ENCODE measurements around the gene PHLDA3.

The PHLDA3 gene

DNA sequence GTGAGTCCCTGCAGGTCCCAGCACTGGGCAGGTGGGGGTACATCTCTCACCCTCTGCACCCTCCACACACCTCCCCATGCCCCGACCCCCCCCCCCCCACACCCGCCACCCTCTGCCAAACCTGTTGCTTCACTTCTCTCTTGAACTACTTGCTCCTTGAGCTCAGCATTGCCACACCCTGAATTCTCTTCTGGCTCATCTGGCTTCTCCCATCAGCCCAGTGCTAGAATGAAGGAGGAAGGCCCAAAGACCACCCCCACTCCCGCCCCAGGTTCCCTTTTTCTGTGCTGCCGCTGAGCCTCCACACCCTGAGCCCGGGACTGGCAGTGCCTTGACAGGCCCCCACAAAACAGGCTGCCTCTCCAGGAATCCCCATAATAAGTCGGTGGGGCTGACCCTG is 41.0 kb downstream of the PHLDA3 start:
- peak; percentile 24 to 58 (median 53) for DNase-seq

DNA sequence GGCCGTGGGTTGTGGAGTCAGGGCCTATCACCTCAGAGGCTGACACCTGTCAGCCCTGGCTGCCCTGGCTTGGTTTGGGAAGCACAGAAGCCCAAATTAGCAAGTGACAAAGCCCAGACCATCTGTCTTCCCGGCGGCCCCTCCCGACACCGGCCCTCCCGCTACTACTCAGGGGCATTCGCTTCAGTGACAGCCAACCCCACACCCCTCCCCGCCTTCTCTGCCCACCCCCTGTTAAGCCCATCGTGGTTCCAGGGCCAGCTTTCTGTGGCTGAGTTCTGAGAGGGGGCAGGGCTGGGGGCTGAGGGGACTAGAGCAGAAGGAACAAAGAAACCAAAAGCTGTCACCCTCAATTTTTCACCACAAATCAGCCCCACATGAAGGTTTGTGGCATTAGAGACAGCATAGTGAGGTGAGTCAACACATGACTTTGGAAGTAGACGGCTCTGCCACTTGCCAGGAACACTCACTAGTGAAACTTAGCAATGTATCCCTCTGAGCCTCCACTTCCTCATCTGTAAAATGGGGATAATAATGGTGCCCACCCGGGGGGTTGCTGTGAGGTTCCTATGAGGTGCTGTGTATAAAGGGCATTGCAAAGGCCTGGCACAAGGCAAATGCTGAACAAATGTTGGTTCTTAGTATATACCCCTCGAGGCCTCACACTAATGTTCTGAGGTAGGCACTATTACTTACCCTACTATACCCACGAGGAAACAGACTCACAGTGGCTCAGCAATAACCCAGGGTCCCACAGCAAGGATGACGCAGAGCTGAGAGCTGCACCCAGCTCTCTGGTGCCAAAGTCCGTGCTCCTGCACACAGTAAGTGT is 42.3 kb downstream of the PHLDA3 start:
- no peak for DNase-seq

DNA sequence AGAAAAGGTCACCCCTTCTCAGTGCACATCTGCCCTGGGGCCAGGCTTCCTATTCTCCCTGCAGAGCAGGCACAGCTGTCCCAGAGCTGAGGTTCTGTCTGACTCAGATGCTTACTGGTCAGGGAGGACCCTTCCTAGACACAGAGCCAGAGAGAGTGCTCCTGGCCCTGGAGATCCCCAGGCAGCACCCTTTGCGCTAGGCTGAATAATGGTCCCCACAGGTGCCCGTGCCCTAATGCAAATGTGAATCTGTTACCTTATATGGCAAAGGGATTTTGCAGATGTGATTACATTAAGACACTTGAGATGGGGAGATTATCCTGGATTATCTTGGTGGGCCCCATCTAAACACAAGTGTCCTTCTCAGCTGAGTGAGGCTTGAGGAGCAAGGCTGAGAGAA is 44.8 kb downstream of the PHLDA3 start:
- no peak for DNase-seq

DNA sequence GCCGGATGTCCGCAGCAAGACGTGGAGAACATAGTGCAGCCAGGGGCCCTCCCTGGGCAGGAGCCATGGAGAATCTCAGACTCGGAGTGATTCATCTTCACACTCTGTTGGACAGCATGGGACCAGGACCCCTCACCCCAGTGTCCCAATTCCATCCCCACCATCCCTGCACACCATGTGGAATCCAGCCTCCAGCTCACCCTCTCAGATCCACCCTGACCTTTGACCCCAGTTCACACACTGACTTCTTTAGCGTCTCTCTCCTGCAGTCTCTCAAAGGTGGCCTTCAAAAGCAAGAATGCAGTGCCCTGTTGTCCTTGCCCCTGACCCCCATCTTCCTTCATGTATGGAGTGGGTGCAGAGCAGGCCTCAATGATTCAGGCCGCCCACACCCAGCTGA is 45.3 kb downstream of the PHLDA3 start:
- no peak for DNase-seq

DNA sequence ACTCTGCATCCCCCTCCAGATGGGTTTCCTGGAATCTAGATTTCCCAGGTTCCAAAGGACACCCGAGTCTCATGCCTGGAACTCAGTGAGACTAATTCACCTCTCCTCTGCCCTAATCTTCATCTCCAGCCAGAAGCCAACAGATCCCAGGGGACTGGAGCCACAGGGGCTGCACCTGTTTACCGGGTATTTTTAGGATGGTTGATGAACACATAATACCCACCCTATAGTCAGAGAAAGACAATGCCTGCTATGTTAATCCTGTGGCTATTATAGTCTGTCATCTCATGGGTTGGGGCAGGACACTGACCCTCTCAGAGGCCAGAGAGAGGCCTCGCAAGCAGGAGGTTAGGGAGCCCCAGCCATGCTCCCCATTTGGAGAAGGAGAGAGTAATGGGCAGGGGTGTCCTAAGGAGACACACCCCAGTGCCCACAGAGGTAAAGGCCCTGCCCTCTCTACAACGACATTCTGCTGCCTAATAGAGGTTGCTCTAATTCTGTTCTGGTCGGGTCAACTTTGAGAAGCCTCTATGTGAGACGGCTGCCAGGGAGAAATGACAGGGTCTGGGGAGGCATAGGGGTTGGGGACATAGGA is 46.5 kb downstream of the PHLDA3 start:
- no peak for DNase-seq

DNA sequence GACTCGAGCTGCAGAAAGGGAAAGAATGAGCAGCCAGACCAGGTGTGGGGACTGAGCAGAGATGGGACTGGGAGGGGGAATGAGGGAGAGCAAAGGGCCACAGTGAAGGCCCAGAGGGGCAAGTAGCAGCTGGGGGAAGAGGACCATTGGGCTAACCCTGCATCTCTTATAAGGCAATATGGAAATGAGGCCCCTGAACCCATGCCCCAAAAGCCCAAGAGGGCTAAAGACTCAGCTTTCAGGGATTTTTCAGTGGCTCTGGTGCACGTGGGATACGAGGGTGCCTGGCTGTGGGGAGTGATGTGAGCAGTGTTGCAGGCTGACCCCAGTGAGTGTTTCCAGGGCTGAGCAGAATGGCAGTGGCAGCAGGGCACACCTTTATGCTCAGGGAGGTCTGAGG is 47.0 kb downstream of the PHLDA3 start:
- DNase-seq = no peak

DNA sequence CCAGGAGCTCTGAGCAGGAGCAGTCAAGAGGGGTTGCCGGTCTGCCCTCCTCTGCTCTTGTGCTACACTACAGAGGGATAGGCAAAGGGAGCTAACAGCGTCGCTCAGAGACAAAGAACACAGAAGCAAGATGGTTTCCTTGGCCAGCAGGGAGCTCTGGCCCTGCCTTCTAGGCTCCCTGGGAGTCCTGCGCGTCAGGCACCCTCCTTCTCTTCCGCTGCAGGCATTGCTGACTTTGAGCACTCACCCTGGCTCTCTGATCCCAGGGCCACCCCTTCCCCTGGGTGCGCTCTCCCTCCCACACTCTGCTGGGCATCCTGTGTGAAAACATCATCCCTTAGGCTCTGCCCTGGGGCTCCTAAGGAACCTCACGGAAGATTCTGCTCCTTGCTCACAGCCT is 47.9 kb downstream of the PHLDA3 start:
- no peak for DNase-seq

DNA sequence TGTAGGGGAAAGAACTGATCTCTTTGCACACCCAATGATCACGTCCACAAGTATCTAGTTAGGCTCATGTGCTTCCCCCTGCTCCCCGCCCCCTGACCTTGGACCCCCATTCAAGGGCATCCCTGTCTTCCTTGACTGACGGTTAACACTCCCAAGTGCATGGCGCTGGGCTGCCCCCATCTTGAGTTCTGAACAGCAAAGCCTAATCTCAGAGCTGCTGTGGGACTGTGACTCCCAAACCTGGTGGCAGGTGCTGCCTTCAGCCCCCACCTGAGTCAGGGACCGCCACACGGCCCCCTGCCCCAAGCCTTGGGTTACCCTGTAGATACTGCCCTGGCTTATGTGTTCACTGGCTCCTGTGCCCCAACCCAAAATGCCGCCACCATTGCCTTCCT is 48.4 kb downstream of the PHLDA3 start:
- DNase-seq = no peak

DNA sequence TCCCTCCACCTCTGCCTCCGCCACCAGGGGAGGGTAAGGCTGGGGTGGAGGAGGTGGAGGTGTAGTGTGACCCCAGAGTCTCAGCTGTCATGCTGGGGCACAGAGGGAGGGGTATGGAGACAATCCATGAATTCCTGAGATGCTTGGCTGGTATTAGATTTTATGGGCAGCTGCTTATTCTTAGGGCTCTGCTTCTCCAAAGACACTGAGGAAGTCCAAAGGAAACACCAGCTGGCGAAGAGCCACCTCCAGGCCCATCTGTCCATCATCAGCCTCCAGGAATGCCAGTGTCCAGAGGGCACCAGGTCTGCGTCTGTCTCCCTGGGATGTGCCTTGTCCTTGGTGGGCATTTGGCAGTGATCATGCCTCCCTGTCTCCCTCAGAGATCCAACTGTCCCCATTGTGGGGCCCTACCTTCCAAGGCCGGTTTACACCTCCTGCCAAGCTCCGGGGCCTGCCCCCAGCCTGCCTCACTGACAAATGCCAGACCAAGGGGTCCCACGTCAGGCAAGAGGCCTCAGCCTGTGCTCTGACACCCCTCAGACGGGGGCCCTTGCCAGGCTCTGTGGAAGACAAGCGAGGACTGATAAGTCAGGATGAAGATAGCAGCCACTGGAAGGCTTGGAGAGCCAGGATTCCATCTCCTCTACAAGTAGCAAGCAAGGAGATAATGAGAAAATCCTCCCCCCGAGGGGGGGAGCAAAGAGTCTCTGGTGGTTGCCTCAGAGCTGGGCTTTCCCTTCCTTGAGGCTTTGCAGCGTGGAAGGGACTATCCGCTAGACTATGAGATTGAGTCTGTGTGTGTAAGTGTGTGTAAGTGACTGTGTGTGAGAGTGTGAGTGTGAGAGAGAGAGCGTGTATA is 49.0 kb downstream of the PHLDA3 start:
- DNase-seq = no peak

DNA sequence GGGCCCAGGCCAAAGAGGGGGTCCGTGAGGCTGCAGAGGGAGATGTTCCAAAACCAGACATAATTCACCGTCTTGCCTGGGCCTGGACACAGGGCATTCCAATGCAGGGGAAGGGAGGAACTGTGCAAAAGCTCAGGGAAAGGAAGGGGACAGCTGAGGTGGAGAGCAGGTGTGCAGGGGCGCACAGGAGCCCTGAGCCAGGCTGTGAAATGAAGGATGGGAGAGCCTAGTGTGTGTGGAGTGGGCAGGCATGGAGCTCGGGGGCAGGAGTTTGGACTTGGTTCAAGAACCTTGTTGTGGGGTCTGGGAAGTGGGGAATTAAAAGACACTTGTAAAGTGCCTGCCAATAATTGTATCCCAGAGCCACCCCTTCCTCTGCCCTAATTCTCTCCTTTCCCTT is 49.7 kb downstream of the PHLDA3 start:
- DNase-seq = no peak

DNA sequence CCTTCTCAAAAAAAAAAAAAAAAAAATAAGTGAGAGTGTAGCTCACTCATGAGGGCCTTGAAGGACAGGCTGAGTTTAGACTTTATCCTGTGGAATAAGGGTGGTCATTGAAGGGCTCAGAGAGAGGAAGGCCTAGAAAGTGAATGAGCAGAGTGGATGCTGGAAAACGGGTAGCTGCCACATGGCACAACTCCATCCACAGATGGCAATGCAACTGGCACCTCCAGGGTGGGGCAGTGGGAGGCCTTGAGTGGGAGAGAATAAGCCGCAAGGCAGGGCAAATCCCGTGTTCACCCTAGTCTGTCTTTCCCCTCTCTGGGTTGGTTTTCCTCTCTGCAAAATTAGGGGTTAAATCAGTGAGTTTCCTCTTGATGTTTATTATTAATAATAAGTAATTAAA is 50.5 kb downstream of the PHLDA3 start:
- DNase-seq = no peak

All from suppressor macrophage treated with lipopolysaccharide for 1 hour (primary cell).